C4-2B (cell line): Measurements from ENCODE around the gene SLC25A3.

Source experiments
- CTCF ChIP-seq: fragments of 450-650 bp; conservative IDR thresholded peaks from 2 replicates; pipeline ENCODE4 v1.5.1; 2017; ENCODE audit warnings: mild to moderate bottlenecking
- ZFX ChIP-seq: fragments of 450-650 bp; IDR thresholded peaks from 2 replicates; pipeline ENCODE4 v1.6.1; 2017

GRCh38 chr12:98606359-98606988 lies 13.0 kb downstream of the SLC25A3 start:
- TF ChIP-seq CTCF (no peak), ZFX (no peak)
